Mononuclear cell (primary cell): ENCODE data around the gene DDX31. TPM values are rescaled to one million over a fixed set of nuclear protein-coding genes. Genes with fewer than 3 reads are reported as not detected.

Source experiments
- H3K27me3 ChIP-seq: 2 replicates; pipeline ENCODE4 v1.6.0; 2011; ENCODE audit warnings: low read length, control low read depth; ENCODE audit not compliant: insufficient read depth
- H3K4me1 ChIP-seq: 2 replicates; pipeline ENCODE4 v1.5.1; 2011; ENCODE audit warnings: mild to moderate bottlenecking, low read length, control low read depth; ENCODE audit not compliant: insufficient read depth
- H3K4me3 ChIP-seq: 2 replicates; pipeline ENCODE4 v1.5.1; 2011; ENCODE audit warnings: mild to moderate bottlenecking, low read length, moderate library complexity
- H3K9me3 ChIP-seq: 2 replicates; pipeline ENCODE4 v1.5.1; 2011; ENCODE audit warnings: low read depth, mild to moderate bottlenecking, control low read depth, low read length
- total RNA-seq: library from RNA; depleted of rRNA; stranded (reverse); fragments of >200 nt; gene quantifications from one replicate; pipeline ENCODE4 v1.2.3, GENCODE V29; 2012

The DDX31 gene
- total RNA-seq, 1 donor = 10.3 TPM

- Histone ChIP-seq H3K9me3 (no peaks in the 10 kb centered on the region), H3K4me1 (no peaks in the 10 kb centered on the region), H3K27me3 (no peaks in the 10 kb centered on the region), H3K4me3 (no peak overlapping the region)
These were observed 35.5 kb downstream of the DDX31 start for GRCh38 chr9:132634327-132634726.

GRCh38 chr9:132632413-132633129 lies 37.2 kb downstream of the DDX31 start:
- Histone ChIP-seq H3K27me3 (no peaks in the 10 kb centered on the region), H3K4me1 (no peaks in the 10 kb centered on the region), H3K9me3 (no peaks in the 10 kb centered on the region), H3K4me3 (no peak overlapping the region)

- Histone ChIP-seq H3K27me3 (no peaks in the 10 kb centered on the region), H3K9me3 (no peaks in the 10 kb centered on the region), H3K4me1 (no peaks in the 10 kb centered on the region)
These were observed 38.1 kb downstream of the DDX31 start for GRCh38 chr9:132631685-132632084.

GRCh38 chr9:132631280-132631679 lies 38.5 kb downstream of the DDX31 start:
- H3K4me3 ChIP-seq = no peak overlapping the region
- no peaks in the 10 kb centered on the region for H3K27me3 ChIP-seq
- no peaks in the 10 kb centered on the region for H3K4me1 ChIP-seq
- H3K9me3 ChIP-seq = no peaks in the 10 kb centered on the region

More at GRCh38 chr9:132631685-132632084, 38.1 kb downstream of the DDX31 start:
- H3K4me3 ChIP-seq = no peak overlapping the region

GRCh38 chr9:132630811-132631210 lies 39.0 kb downstream of the DDX31 start:
- H3K4me3 ChIP-seq = no peak overlapping the region
- no peaks in the 10 kb centered on the region for H3K4me1 ChIP-seq
- H3K27me3 ChIP-seq = no peaks in the 10 kb centered on the region
- H3K9me3 ChIP-seq = no peaks in the 10 kb centered on the region

- no peak overlapping the region for H3K4me3 ChIP-seq
- no peaks in the 10 kb centered on the region for H3K4me1 ChIP-seq
- no peaks in the 10 kb centered on the region for H3K27me3 ChIP-seq
- no peaks in the 10 kb centered on the region for H3K9me3 ChIP-seq
These were observed 39.7 kb downstream of the DDX31 start for GRCh38 chr9:132630116-132630515.

GRCh38 chr9:132628746-132629145 lies 41.0 kb downstream of the DDX31 start:
- Histone ChIP-seq H3K4me3 (no peak overlapping the region), H3K9me3 (no peaks in the 10 kb centered on the region), H3K27me3 (no peaks in the 10 kb centered on the region), H3K4me1 (no peaks in the 10 kb centered on the region)

- no peak overlapping the region for H3K4me3 ChIP-seq
These were observed 42.2 kb downstream of the DDX31 start for GRCh38 chr9:132627594-132627993.

GRCh38 chr9:132627106-132627505 lies 42.7 kb downstream of the DDX31 start:
- no peaks in the 10 kb centered on the region for H3K4me1 ChIP-seq
- H3K27me3 ChIP-seq = no peaks in the 10 kb centered on the region
- no peak overlapping the region for H3K4me3 ChIP-seq
- no peaks in the 10 kb centered on the region for H3K9me3 ChIP-seq

More at GRCh38 chr9:132627594-132627993, 42.2 kb downstream of the DDX31 start:
- Histone ChIP-seq H3K27me3 (no peaks in the 10 kb centered on the region), H3K9me3 (no peaks in the 10 kb centered on the region), H3K4me1 (no peaks in the 10 kb centered on the region)

- Histone ChIP-seq H3K4me1 (no peaks in the 10 kb centered on the region), H3K27me3 (no peaks in the 10 kb centered on the region), H3K9me3 (no peaks in the 10 kb centered on the region), H3K4me3 (no peak overlapping the region)
These were observed 43.5 kb downstream of the DDX31 start for GRCh38 chr9:132626285-132626684.

GRCh38 chr9:132622159-132622558 lies 47.6 kb downstream of the DDX31 start:
- no peaks in the 10 kb centered on the region for H3K9me3 ChIP-seq
- no peaks in the 10 kb centered on the region for H3K27me3 ChIP-seq
- H3K4me1 ChIP-seq = no peaks in the 10 kb centered on the region
- H3K4me3 ChIP-seq = no peak overlapping the region

- Histone ChIP-seq H3K27me3 (no peaks in the 10 kb centered on the region), H3K9me3 (no peaks in the 10 kb centered on the region), H3K4me3 (no peak overlapping the region), H3K4me1 (no peaks in the 10 kb centered on the region)
These were observed 53.1 kb downstream of the DDX31 start for GRCh38 chr9:132616725-132617124.

- no peaks in the 10 kb centered on the region for H3K4me1 ChIP-seq
These were observed 54.0 kb downstream of the DDX31 start for GRCh38 chr9:132615774-132616173.

GRCh38 chr9:132614324-132614723 lies 55.5 kb downstream of the DDX31 start:
- Histone ChIP-seq H3K4me1 (no peaks in the 10 kb centered on the region), H3K27me3 (no peaks in the 10 kb centered on the region), H3K9me3 (no peaks in the 10 kb centered on the region), H3K4me3 (no peak overlapping the region)

More at GRCh38 chr9:132615774-132616173, 54.0 kb downstream of the DDX31 start:
- no peaks in the 10 kb centered on the region for H3K9me3 ChIP-seq
- no peak overlapping the region for H3K4me3 ChIP-seq
- H3K27me3 ChIP-seq = no peaks in the 10 kb centered on the region

- Histone ChIP-seq H3K9me3 (no peaks in the 10 kb centered on the region), H3K4me3 (no peak overlapping the region), H3K27me3 (no peaks in the 10 kb centered on the region), H3K4me1 (no peaks in the 10 kb centered on the region)
These were observed 59.1 kb downstream of the DDX31 start for GRCh38 chr9:132610661-132611060.

GRCh38 chr9:132609829-132610228 lies 60.0 kb downstream of the DDX31 start:
- Histone ChIP-seq H3K9me3 (no peaks in the 10 kb centered on the region), H3K4me3 (no peak overlapping the region), H3K4me1 (no peaks in the 10 kb centered on the region), H3K27me3 (no peaks in the 10 kb centered on the region)
